Measurements from ENCODE around the gene NDUFAF5.

NDUFAF5 gene

GRCh38 chr20:13857961-13858360, 73.1 kb downstream of the NDUFAF5 start:
- no peak overlapping the region for H3K4me3 ChIP-seq (ENCODE audit: low read depth, low read length)
- no peak for DNase-seq (ENCODE audit: low read depth)
- no peak for TF ChIP-seq POLR2A (IDR thresholded peaks at IDR 0.05; ENCODE audit: extremely low read depth, insufficient read length)
- no peak for TF ChIP-seq MYC (IDR thresholded peaks at IDR 0.05; ENCODE audit: low read depth, low read length)
- no peak for TF ChIP-seq CTCF (IDR thresholded peaks at IDR 0.05; ENCODE audit: low read depth, low read length)
- no peak for TF ChIP-seq MAX (IDR thresholded peaks at IDR 0.05; ENCODE audit: low read depth, low read length)

- DNase-seq (ENCODE audit: low read depth): peak; percentile 30
- no peak overlapping the region for H3K4me3 ChIP-seq (ENCODE audit: low read depth, low read length)
- TF ChIP-seq POLR2A (IDR thresholded peaks at IDR 0.05; ENCODE audit: extremely low read depth, insufficient read length) (no peak), MAX (IDR thresholded peaks at IDR 0.05; ENCODE audit: low read depth, low read length) (no peak), MYC (IDR thresholded peaks at IDR 0.05; ENCODE audit: low read depth, low read length) (no peak), CTCF (IDR thresholded peaks at IDR 0.05; ENCODE audit: low read depth, low read length) (no peak)
Observed at GRCh38 chr20:13858439-13858838, 73.6 kb downstream of the NDUFAF5 start.

GRCh38 chr20:13858871-13859270, 74.0 kb downstream of the NDUFAF5 start:
- H3K4me3 ChIP-seq (ENCODE audit: low read depth, low read length): no peak overlapping the region
- DNase-seq (ENCODE audit: low read depth): no peak
- TF ChIP-seq MYC (IDR thresholded peaks at IDR 0.05; ENCODE audit: low read depth, low read length) (no peak), CTCF (IDR thresholded peaks at IDR 0.05; ENCODE audit: low read depth, low read length) (no peak), MAX (IDR thresholded peaks at IDR 0.05; ENCODE audit: low read depth, low read length) (no peak), POLR2A (IDR thresholded peaks at IDR 0.05; ENCODE audit: extremely low read depth, insufficient read length) (no peak)

- H3K4me3 ChIP-seq (ENCODE audit: low read depth, low read length): no peak overlapping the region
- DNase-seq (ENCODE audit: low read depth): peak; percentile 45
- TF ChIP-seq CTCF (IDR thresholded peaks at IDR 0.05; ENCODE audit: low read depth, low read length) (no peak), MAX (IDR thresholded peaks at IDR 0.05; ENCODE audit: low read depth, low read length) (no peak), POLR2A (IDR thresholded peaks at IDR 0.05; ENCODE audit: extremely low read depth, insufficient read length) (no peak), MYC (IDR thresholded peaks at IDR 0.05; ENCODE audit: low read depth, low read length) (no peak)
Observed at GRCh38 chr20:13862245-13862644, 77.4 kb downstream of the NDUFAF5 start.

- no peak for TF ChIP-seq MYC (IDR thresholded peaks at IDR 0.05; ENCODE audit: low read depth, low read length)
- TF ChIP-seq CTCF (IDR thresholded peaks at IDR 0.05; ENCODE audit: low read depth, low read length): no peak
- no peak for TF ChIP-seq POLR2A (IDR thresholded peaks at IDR 0.05; ENCODE audit: extremely low read depth, insufficient read length)
- no peak for TF ChIP-seq MAX (IDR thresholded peaks at IDR 0.05; ENCODE audit: low read depth, low read length)
- DNase-seq (ENCODE audit: low read depth): no peak
- no peak overlapping the region for H3K4me3 ChIP-seq (ENCODE audit: low read depth, low read length)
Observed at GRCh38 chr20:13863244-13863643, 78.4 kb downstream of the NDUFAF5 start.

GRCh38 chr20:13865156-13865555, 80.3 kb downstream of the NDUFAF5 start:
- TF ChIP-seq CTCF (IDR thresholded peaks at IDR 0.05; ENCODE audit: low read depth, low read length) (no peak), MAX (IDR thresholded peaks at IDR 0.05; ENCODE audit: low read depth, low read length) (no peak), MYC (IDR thresholded peaks at IDR 0.05; ENCODE audit: low read depth, low read length) (no peak), POLR2A (IDR thresholded peaks at IDR 0.05; ENCODE audit: extremely low read depth, insufficient read length) (no peak)
- DNase-seq (ENCODE audit: low read depth): no peak
- H3K4me3 ChIP-seq (ENCODE audit: low read depth, low read length): no peak overlapping the region

Data from NB4 (cell line).